IMR-90 (cell line): ENCODE data around the gene S100Z. TPM values are rescaled to one million over a fixed set of nuclear protein-coding genes. Genes with fewer than 3 reads are reported as not detected.

ENCODE experiments used
- ATAC-seq: fragments of 200-7000 bp; cut with Tn5 transposase; 2 replicates; pipeline ENCODE4 v1.9.1; 2020; ENCODE audit warnings: low read depth, mild to moderate bottlenecking, moderate library complexity
- BruUV-seq: library from RNA; stranded (reverse); fragments of 400-500 nt; replicated peaks from 2 replicates; lab custom pipeline; 2021; lab: Mats Ljungman, UMichigan
- CTCF ChIA-PET: fragments of 300-600 bp; formaldehyde crosslinking; extraction: SDS; loops from one replicate; lab custom pipeline; 2021; ENCODE audit warnings: antibody characterized with exemption; lab: Yijun Ruan, JAX
- POLR2A ChIA-PET: fragments of 300-600 bp; sonication (Branson Sonifier 250); formaldehyde crosslinking; loops from one replicate; lab custom pipeline; 2022; ENCODE audit warnings: antibody characterized with exemption; ENCODE audit not compliant: unreplicated experiment; lab: Charles Lee
- DNase-seq: peaks from one replicate; pipeline ENCODE4 v3.0.0; 2013
- H2AFZ ChIP-seq: replicated peaks from 2 replicates; pipeline ENCODE3; 2013; ENCODE audit warnings: low read length, mild to moderate bottlenecking; ENCODE audit not compliant: poor library complexity
- H2AK5ac ChIP-seq: 2 replicates; pipeline ENCODE4 v1.6.1; 2013; ENCODE audit warnings: low read depth, low read length, inconsistent platforms
- H2AK9ac ChIP-seq: replicated peaks from 2 replicates; pipeline ENCODE3; 2013; ENCODE audit warnings: mild to moderate bottlenecking, low read depth, low read length, moderate library complexity; ENCODE audit not compliant: poor library complexity
- H2BK120ac ChIP-seq: 2 replicates; pipeline ENCODE4 v1.6.1; 2013; ENCODE audit warnings: low read depth, low read length, inconsistent platforms
- H2BK15ac ChIP-seq: 3 replicates; pipeline ENCODE4 v1.6.1; 2013; ENCODE audit warnings: low read depth, low read length, inconsistent platforms
- H2BK20ac ChIP-seq: 2 replicates; pipeline ENCODE4 v1.6.1; 2013; ENCODE audit warnings: low read depth, mild to moderate bottlenecking, inconsistent platforms, low read length, moderate library complexity
- H2BK5ac ChIP-seq: 2 replicates; pipeline ENCODE4 v1.6.1; 2013; ENCODE audit warnings: mild to moderate bottlenecking, low read depth, low read length, inconsistent platforms; ENCODE audit not compliant: poor library complexity, severe bottlenecking
- H3K14ac ChIP-seq: replicated peaks from 2 replicates; pipeline ENCODE4 v1.6.1; 2013; ENCODE audit warnings: low read depth, low read length, inconsistent platforms
- H3K18ac ChIP-seq: 2 replicates; pipeline ENCODE4 v1.6.1; 2013; ENCODE audit warnings: low read depth, low read length, control low read depth
- H3K23ac ChIP-seq: 2 replicates; pipeline ENCODE4 v1.6.1; 2013; ENCODE audit warnings: low read depth, low read length, inconsistent platforms
- H3K27ac ChIP-seq: 2 replicates; pipeline ENCODE4 v1.5.1; 2013; ENCODE audit warnings: mild to moderate bottlenecking, control low read depth, low read length; ENCODE audit not compliant: insufficient read depth
- H3K27me3 ChIP-seq: 2 replicates; pipeline ENCODE4 v1.6.1; 2013; ENCODE audit warnings: low read length; ENCODE audit not compliant: control insufficient read depth, insufficient read depth
- H3K36me3 ChIP-seq: 2 replicates; pipeline ENCODE4 v1.6.1; 2013; ENCODE audit warnings: low read length, mixed read lengths; ENCODE audit not compliant: control insufficient read depth, insufficient read depth
- H3K4ac ChIP-seq: 2 replicates; pipeline ENCODE4 v1.6.1; 2013; ENCODE audit warnings: low read depth, low read length, inconsistent platforms
- H3K4me1 ChIP-seq: 2 replicates; pipeline ENCODE4 v1.6.1; 2013; ENCODE audit warnings: low read length, mixed read lengths; ENCODE audit not compliant: control insufficient read depth, insufficient read depth
- H3K4me2 ChIP-seq: 2 replicates; pipeline ENCODE4 v1.6.1; 2013; ENCODE audit warnings: low read depth, mild to moderate bottlenecking, control low read depth, low read length, moderate library complexity
- H3K4me3 ChIP-seq: 2 replicates; pipeline ENCODE4 v1.5.1; 2013; ENCODE audit warnings: low read depth, mild to moderate bottlenecking, control low read depth, low read length, moderate library complexity; ENCODE audit not compliant: insufficient read depth
- H3K56ac ChIP-seq: 2 replicates; pipeline ENCODE4 v1.6.1; 2013; ENCODE audit warnings: low read length, inconsistent platforms; ENCODE audit not compliant: insufficient read depth; ENCODE audit errors: extremely low read depth
- H3K79me1 ChIP-seq, 2 experiments: 2 replicates each; pipeline ENCODE4 v1.6.1; 2013; ENCODE audit warnings: low read length in 2 of 2, inconsistent platforms in 1 of 2, low read depth in 1 of 2
- H3K9ac ChIP-seq: 2 replicates; pipeline ENCODE4 v1.6.1; 2013; ENCODE audit warnings: low read depth, low read length, control low read depth
- H3K9me1 ChIP-seq: 2 replicates; pipeline ENCODE4 v1.6.1; 2013; ENCODE audit warnings: low read length, inconsistent platforms; ENCODE audit not compliant: insufficient read depth
- H3K9me3 ChIP-seq: 2 replicates; pipeline ENCODE4 v1.6.1; 2013; ENCODE audit warnings: low read length; ENCODE audit not compliant: control insufficient read depth, insufficient read depth
- H4K20me1 ChIP-seq: 2 replicates; pipeline ENCODE4 v1.6.1; 2013; ENCODE audit warnings: low read length, inconsistent platforms; ENCODE audit not compliant: insufficient read depth
- H4K5ac ChIP-seq: 2 replicates; pipeline ENCODE4 v1.6.1; 2013; ENCODE audit warnings: mild to moderate bottlenecking, low read depth, low read length, control low read depth
- H4K8ac ChIP-seq, 2 experiments: 2 replicates each; pipeline ENCODE4 v1.6.1; 2013; ENCODE audit warnings: low read depth in 2 of 2, low read length in 2 of 2, control low read depth in 1 of 2, inconsistent platforms in 1 of 2
- H4K91ac ChIP-seq: 2 replicates; pipeline ENCODE4 v1.6.1; 2013; ENCODE audit warnings: low read depth, low read length, inconsistent platforms; ENCODE audit not compliant: insufficient read depth
- CEBPB ChIP-seq: IDR thresholded peaks from 2 replicates; pipeline ENCODE4 v1.6.1; 2012; ENCODE audit warnings: low read depth, low read length, improper control_type of control experiment
- WGBS, 2 experiments: methylation state at CpG; one replicate each; pipeline versions ENCODE4 v1.1.5 to v1.1.7; 2013; ENCODE audit warnings: missing lambda C conversion rate in 2 of 2; ENCODE audit not compliant: insufficient read length in 1 of 2; ENCODE audit errors: extremely low coverage in 2 of 2; 5-methylcytosine and 5-hydroxymethylcytosine counted together
- dilution Hi-C: fragments of 300-500 bp; cut with HindIII; formaldehyde crosslinking; loops from one replicate; pipeline ENCODE4 v1.14.3; 2018; ENCODE audit warnings: low sequenced_read_pairs; ENCODE audit not compliant: unreplicated experiment
- in situ Hi-C: fragments of 300-500 bp; cut with MboI; formaldehyde crosslinking; loops from 3 replicates; pipeline ENCODE4 v1.14.3; 2019; ENCODE audit warnings: low sequenced_read_pairs, inconsistent platforms, mixed read lengths
- intact Hi-C: fragments of 100-400 bp; cut with micrococcal nuclease; formaldehyde crosslinking; loops from 2 replicates; pipeline ENCODE4 v1.10.0; 2022
- polyA plus RNA-seq, 3 experiments: library from polyadenylated mRNA; depleted of rRNA; stranded (reverse); fragments of >200 nt; gene quantifications; 2 replicates each; pipeline ENCODE4 v1.2.3, GENCODE V29; 2012; ENCODE audit warnings: low replicate concordance in 1 of 3
- total RNA-seq: library from RNA; depleted of rRNA; stranded (reverse); fragments of >200 nt; gene quantifications from 2 replicates; pipeline ENCODE4 v1.2.3, GENCODE V29; 2012
- TF ChIP-seq, protein P1 (sequence below): conservative IDR thresholded peaks from 2 replicates; pipeline ENCODE4 v1.5.1; 2012; ENCODE audit warnings: mild to moderate bottlenecking, low read depth, low read length, improper control_type of control experiment

The S100Z gene
- total and polyA plus RNA-seq, 2 of the 4 experiments (the other 2 are of a cell fraction): not detected

GRCh38 chr5:76954383-76954763, 104.6 kb downstream of the S100Z start:
- Histone ChIP-seq H2BK20ac (no peak overlapping the region), H2BK120ac (no peak overlapping the region), H2BK5ac (no peak overlapping the region), H3K36me3 (no peaks in the 10 kb centered on the region), H3K79me1 (no peaks in the 10 kb centered on the region), H3K4ac (no peak overlapping the region), H3K4me1 (no peaks in the 10 kb centered on the region; the same call in 1 of the 2 replicates), H3K4me2 (no peak overlapping the region; the same call in 1 of the 2 replicates), H3K4me3 (no peak overlapping the region), H4K5ac (no peak overlapping the region), H3K9ac (no peak overlapping the region), H2BK15ac (no peak overlapping the region), H3K18ac (no peak overlapping the region), H2AFZ (peak overlapping the region; percentile 18), H4K91ac (no peak overlapping the region), H4K20me1 (no peaks in the 10 kb centered on the region), H4K8ac (no peak overlapping the region), H3K9me3 (no peaks in the 10 kb centered on the region), H3K23ac (no peak overlapping the region), H3K9me1 (no peaks in the 10 kb centered on the region), H3K14ac (no peak overlapping the region), H2AK9ac (no peak overlapping the region), H2AK5ac (no peak overlapping the region), H3K27me3 (peaks cover 41% of the 10 kb centered on the region), H3K27ac (no peak overlapping the region), H3K56ac (no peak overlapping the region)
- in situ Hi-C loops (no loop called here), intact Hi-C loops (no loop called here), dilution Hi-C loops (no loop called here)
- TF ChIP-seq, protein P1, sequence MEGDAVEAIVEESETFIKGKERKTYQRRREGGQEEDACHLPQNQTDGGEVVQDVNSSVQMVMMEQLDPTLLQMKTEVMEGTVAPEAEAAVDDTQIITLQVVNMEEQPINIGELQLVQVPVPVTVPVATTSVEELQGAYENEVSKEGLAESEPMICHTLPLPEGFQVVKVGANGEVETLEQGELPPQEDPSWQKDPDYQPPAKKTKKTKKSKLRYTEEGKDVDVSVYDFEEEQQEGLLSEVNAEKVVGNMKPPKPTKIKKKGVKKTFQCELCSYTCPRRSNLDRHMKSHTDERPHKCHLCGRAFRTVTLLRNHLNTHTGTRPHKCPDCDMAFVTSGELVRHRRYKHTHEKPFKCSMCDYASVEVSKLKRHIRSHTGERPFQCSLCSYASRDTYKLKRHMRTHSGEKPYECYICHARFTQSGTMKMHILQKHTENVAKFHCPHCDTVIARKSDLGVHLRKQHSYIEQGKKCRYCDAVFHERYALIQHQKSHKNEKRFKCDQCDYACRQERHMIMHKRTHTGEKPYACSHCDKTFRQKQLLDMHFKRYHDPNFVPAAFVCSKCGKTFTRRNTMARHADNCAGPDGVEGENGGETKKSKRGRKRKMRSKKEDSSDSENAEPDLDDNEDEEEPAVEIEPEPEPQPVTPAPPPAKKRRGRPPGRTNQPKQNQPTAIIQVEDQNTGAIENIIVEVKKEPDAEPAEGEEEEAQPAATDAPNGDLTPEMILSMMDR: no peak
- TF ChIP-seq CEBPB: peak; percentile 6; the same call in 1 of the 2 replicates
- CTCF ChIA-PET: no interaction called here
- 19% methylated on average over 10 of the region's 25 CpGs; no CpG with 5 or more reads in 1 of the 2 experiments for WGBS, 2 experiments
- no peak for DNase-seq
- no TSS peak for BruUV-seq
- ATAC-seq: no peak
- POLR2A ChIA-PET: no interaction called here
